ENCODE data around the gene FPGS. TPM values are rescaled to one million over a fixed set of nuclear protein-coding genes. Genes with fewer than 3 reads are reported as not detected.

The FPGS gene, protein sequence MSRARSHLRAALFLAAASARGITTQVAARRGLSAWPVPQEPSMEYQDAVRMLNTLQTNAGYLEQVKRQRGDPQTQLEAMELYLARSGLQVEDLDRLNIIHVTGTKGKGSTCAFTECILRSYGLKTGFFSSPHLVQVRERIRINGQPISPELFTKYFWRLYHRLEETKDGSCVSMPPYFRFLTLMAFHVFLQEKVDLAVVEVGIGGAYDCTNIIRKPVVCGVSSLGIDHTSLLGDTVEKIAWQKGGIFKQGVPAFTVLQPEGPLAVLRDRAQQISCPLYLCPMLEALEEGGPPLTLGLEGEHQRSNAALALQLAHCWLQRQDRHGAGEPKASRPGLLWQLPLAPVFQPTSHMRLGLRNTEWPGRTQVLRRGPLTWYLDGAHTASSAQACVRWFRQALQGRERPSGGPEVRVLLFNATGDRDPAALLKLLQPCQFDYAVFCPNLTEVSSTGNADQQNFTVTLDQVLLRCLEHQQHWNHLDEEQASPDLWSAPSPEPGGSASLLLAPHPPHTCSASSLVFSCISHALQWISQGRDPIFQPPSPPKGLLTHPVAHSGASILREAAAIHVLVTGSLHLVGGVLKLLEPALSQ
- 18.7 and 42.4 TPM in 2 replicates for total RNA-seq (ENCODE audit: low replicate concordance)
- long read RNA-seq = 0 reads

GRCh38 chr9:127802576-127803443 lies at the start of gene FPGS:
Gene FPGS (plus strand): TSS chr9:127802882. CDS start chr9:127802925, 43 bp downstream.
- DNase-seq (ENCODE audit: extremely low spot score, unreplicated experiment) = peak; percentile 82
- H3K9me3 Mint-ChIP-seq = no peaks in the 10 kb centered on the region
- TF ChIP-seq, protein P1, sequence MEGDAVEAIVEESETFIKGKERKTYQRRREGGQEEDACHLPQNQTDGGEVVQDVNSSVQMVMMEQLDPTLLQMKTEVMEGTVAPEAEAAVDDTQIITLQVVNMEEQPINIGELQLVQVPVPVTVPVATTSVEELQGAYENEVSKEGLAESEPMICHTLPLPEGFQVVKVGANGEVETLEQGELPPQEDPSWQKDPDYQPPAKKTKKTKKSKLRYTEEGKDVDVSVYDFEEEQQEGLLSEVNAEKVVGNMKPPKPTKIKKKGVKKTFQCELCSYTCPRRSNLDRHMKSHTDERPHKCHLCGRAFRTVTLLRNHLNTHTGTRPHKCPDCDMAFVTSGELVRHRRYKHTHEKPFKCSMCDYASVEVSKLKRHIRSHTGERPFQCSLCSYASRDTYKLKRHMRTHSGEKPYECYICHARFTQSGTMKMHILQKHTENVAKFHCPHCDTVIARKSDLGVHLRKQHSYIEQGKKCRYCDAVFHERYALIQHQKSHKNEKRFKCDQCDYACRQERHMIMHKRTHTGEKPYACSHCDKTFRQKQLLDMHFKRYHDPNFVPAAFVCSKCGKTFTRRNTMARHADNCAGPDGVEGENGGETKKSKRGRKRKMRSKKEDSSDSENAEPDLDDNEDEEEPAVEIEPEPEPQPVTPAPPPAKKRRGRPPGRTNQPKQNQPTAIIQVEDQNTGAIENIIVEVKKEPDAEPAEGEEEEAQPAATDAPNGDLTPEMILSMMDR (conservative IDR thresholded peaks at IDR 0.05) = no peak
- H3K27me3 Mint-ChIP-seq = no peaks in the 10 kb centered on the region
- peak within 1 kb of the TSS; percentile 82 for H3K27ac Mint-ChIP-seq
- peaks cover 4% of the 10 kb centered on the region for H3K36me3 Mint-ChIP-seq
- H3K4me1 Mint-ChIP-seq (ENCODE audit: unreplicated experiment) = peaks cover 13% of the 10 kb centered on the region
- H3K4me3 Mint-ChIP-seq = peak within 1 kb of the TSS; percentile 93

GRCh38 chr9:127753148-127753547 lies 49.5 kb upstream of the FPGS start:
- H3K4me1 Mint-ChIP-seq (ENCODE audit: unreplicated experiment) = no peaks in the 10 kb centered on the region
- no peak overlapping the region for H3K27ac Mint-ChIP-seq
- no peaks in the 10 kb centered on the region for H3K36me3 Mint-ChIP-seq
- DNase-seq (ENCODE audit: extremely low spot score, unreplicated experiment) = no peak
- H3K4me3 Mint-ChIP-seq = peak overlapping the region; percentile 53
- TF ChIP-seq, protein P1 (conservative IDR thresholded peaks at IDR 0.05) = no peak
- peaks cover 48% of the 10 kb centered on the region for H3K27me3 Mint-ChIP-seq
- no peaks in the 10 kb centered on the region for H3K9me3 Mint-ChIP-seq

- H3K36me3 Mint-ChIP-seq = no peaks in the 10 kb centered on the region
- H3K9me3 Mint-ChIP-seq = no peaks in the 10 kb centered on the region
- no peak for DNase-seq (ENCODE audit: extremely low spot score, unreplicated experiment)
- no peak overlapping the region for H3K27ac Mint-ChIP-seq
- H3K4me3 Mint-ChIP-seq = no peak overlapping the region
- TF ChIP-seq, protein P1 (conservative IDR thresholded peaks at IDR 0.05) = no peak
- peaks cover 3% of the 10 kb centered on the region for H3K4me1 Mint-ChIP-seq (ENCODE audit: unreplicated experiment)
- peaks cover 52% of the 10 kb centered on the region for H3K27me3 Mint-ChIP-seq
Measured at GRCh38 chr9:127753622-127754021, 49.1 kb upstream of the FPGS start.

DNA sequence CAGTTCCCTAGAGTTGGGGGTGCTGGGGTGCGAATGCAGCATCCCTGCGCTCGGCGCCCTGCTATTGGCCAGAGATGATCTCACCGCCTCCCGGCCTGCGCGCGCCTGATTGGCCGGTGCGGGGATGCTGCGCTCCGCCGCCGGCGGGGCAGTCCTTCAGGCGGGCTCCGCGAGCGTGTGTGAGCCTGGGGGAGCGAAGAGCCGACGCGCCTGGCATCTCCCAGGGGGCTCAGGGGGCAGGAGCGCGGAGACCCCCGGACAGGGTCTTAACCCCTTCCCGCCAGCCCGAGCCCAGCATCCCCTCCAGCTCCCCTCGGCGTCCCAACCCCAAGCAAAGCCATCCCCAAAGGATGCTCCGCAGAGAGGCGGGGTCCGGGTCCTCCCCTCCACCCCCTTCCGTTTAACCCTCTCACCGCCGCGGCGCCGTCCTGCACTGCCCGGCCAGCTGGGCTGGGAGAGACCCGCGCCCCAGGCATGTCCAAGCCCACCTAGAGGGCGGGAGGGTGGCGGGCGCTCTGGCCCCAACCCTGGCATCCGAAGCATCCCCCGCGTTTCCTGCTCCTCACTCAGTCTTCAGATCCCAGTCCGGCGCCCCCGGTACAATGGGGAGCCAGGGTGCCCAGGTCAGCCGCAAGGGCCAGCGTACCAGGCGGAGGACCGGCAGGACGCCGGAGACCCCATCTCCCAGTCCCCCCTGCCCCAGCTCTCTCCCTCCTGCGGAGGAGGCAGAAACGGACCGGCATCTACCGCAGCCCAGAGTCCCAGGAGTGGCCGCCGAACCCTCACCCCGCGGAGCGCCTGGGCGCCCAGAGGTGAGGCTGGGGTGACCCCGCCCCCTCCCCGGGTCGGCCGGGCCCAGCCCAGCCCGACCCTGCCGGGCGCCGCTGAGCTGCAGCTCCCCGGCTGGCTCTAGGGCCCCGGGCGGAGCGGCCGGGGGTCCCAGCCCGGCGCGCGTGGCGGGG lies 48.3 kb upstream of the FPGS start:
- H3K27ac Mint-ChIP-seq = no peak overlapping the region
- DNase-seq (ENCODE audit: extremely low spot score, unreplicated experiment) = no peak
- H3K4me1 Mint-ChIP-seq (ENCODE audit: unreplicated experiment) = peaks cover 5% of the 10 kb centered on the region
- no peaks in the 10 kb centered on the region for H3K36me3 Mint-ChIP-seq
- H3K4me3 Mint-ChIP-seq = peak overlapping the region; percentile 47
- no peaks in the 10 kb centered on the region for H3K9me3 Mint-ChIP-seq
- TF ChIP-seq, protein P1 (conservative IDR thresholded peaks at IDR 0.05) = no peak
- peaks cover 55% of the 10 kb centered on the region for H3K27me3 Mint-ChIP-seq

Data from type B pancreatic cell (in vitro differentiated cells).